GM15510 (cell line): ENCODE results near the gene LUC7L.

ENCODE experiments used
- POLR2A ChIP-seq: IDR thresholded peaks from 3 replicates; pipeline ENCODE4 v1.6.1; 2011; ENCODE audit warnings: borderline replicate concordance; ENCODE audit not compliant: insufficient read length; ENCODE audit errors: extremely low read depth

LUC7L gene

GRCh38 chr16:162271-162991, 66.8 kb downstream of the LUC7L start:
- TF ChIP-seq POLR2A: no peak

- no peak for TF ChIP-seq POLR2A
These were observed 68.5 kb downstream of the LUC7L start for GRCh38 chr16:160691-161190.

DNA sequence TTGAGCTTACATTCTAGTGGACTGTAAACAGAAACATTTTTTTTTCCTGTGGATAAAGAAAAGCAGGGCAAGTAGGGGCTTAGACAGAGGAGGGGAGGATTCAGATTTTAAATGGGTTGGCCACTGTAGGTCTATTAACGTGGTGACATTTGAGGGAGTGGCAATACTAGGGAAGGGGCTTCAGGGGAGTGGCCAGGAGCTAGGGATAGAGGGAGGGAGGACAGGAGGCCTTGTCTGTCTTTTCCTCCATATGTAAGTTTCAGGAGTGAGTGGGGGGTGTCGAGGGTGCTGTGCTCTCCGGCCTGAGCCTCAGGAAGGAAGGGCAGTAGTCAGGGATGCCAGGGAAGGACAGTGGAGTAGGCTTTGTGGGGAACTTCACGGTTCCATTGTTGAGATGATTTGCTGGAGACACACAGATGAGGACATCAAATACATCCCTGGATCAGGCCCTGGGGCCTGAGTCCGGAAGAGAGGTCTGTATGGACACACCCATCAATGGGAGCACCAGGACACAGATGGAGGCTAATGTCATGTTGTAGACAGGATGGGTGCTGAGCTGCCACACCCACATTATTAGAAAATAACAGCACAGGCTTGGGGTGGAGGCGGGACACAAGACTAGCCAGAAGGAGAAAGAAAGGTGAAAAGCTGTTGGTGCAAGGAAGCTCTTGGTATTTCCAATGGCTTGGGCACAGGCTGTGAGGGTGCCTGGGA, 70.0 kb downstream of the LUC7L start:
- TF ChIP-seq POLR2A: no peak

DNA sequence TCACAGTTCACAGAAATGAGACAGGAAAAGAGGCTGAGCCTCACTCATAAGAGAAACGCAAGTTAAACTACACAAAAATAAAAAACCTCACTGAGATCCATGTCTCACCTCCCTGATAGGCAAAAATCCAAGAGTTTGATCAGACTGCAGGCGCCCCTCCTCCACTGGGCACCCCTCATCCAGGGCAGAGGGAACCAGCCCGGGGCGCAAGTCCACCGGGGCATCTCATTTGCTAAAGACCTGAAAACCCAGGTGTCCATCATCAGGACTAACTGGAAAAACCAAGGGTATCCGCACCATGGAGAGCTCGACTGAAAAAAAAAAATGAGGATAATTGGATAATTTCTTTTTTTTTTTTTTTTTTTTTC, 74.2 kb downstream of the LUC7L start:
- no peak for TF ChIP-seq POLR2A

GRCh38 chr16:154217-155030, 74.8 kb downstream of the LUC7L start:
- TF ChIP-seq POLR2A: no peak

GRCh38 chr16:152141-153128, 76.8 kb downstream of the LUC7L start, which contains the start of gene HBZ:
TSS of gene HBZ (plus strand) at chr16:152644. CDS start at chr16:152910, 266 bp downstream.
- no peak for TF ChIP-seq POLR2A

GRCh38 chr16:149024-149660, 80.1 kb downstream of the LUC7L start:
- no peak for TF ChIP-seq POLR2A

- no peak for TF ChIP-seq POLR2A
These were observed 82.6 kb downstream of the LUC7L start for GRCh38 chr16:146646-147045.

DNA sequence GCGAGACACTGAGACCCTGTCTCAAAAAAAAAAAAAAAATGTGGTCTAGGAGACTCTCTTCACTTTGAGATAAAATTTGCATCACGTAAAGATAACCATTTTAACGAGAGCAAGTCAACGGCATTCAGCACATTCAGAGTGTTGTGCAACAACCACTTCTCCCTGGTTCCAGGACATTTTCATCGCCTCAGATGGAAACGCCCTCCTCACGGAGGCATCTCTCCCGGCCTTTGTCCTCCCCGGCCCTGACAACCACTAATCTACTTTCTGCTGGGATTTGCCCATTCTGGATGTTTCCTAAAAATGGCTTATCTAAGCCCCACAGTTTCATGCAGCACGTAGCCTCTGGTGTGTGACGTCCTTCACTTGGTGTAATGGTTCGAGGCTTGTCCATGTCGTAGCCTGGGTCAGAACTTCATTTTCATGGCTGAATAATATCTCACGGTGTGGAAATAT, 84.4 kb downstream of the LUC7L start:
- TF ChIP-seq POLR2A: no peak

- TF ChIP-seq POLR2A: no peak
These were observed 85.8 kb downstream of the LUC7L start for GRCh38 chr16:143456-143855.

- no peak for TF ChIP-seq POLR2A
These were observed 86.2 kb downstream of the LUC7L start for GRCh38 chr16:143047-143446.

DNA sequence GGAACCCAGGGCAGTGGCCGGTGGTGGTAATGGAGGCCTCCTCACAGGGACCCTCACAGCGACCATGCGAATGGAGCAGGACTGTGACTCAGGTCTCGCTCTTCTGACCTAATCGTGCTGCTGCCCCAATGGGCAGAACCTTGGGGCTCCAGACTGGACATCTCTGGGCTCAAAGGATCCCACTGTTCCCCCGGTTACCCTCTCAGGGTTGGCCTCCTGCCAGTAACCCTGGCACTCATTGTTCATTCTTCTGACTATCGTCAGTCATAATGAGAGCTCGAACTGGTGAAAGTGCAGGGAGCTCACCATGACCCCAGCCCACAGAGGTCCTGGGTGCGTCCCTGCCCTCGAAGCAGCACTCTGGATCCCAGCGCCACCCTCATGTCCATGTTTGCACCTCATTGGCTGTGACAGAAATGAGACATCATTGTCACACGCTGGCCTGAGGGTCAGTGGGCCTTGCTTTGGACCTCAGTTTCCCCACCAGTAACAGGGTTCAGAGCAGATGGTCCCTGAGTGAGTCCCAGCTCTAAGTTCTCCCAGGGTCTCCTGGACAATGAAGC, 86.8 kb downstream of the LUC7L start:
- TF ChIP-seq POLR2A: no peak
